Panc1 (cell line): ENCODE data around the gene MED13L. TPM values are rescaled to one million over a fixed set of nuclear protein-coding genes. Genes with fewer than 3 reads are reported as not detected.

Experiments
- ATAC-seq: fragments of 200-7000 bp; cut with Tn5 transposase; 2 replicates; pipeline ENCODE4 v1.9.1; 2020; ENCODE audit warnings: mild to moderate bottlenecking, moderate library complexity
- BruUV-seq: library from RNA; stranded (reverse); fragments of 400-500 nt; replicated peaks from 2 replicates; lab custom pipeline; 2021; lab: Mats Ljungman, UMichigan
- CTCF ChIA-PET: fragments of 300-600 bp; sonication (Branson Sonifier 250); formaldehyde crosslinking; loops from one replicate; lab custom pipeline; 2022; ENCODE audit warnings: antibody characterized with exemption; lab: Charles Lee
- POLR2A ChIA-PET: fragments of 300-600 bp; sonication (Branson Sonifier 250); formaldehyde crosslinking; loops from one replicate; lab custom pipeline; 2022; ENCODE audit warnings: antibody characterized with exemption; lab: Charles Lee
- DNase-seq: peaks from one replicate; pipeline ENCODE4 v3.0.0-alpha.2; 2010; ENCODE audit warnings: low read depth, low spot score
- H3K27ac ChIP-seq: 2 replicates; pipeline ENCODE4 v1.5.1; 2011; ENCODE audit warnings: mild to moderate bottlenecking, low read length, inconsistent platforms
- H3K27me3 ChIP-seq: fragments of 200-500 bp; sonication (Bioruptor generic); 2 replicates; pipeline ENCODE4 v1.6.0; 2014; ENCODE audit warnings: low read length, inconsistent platforms; ENCODE audit not compliant: control insufficient read depth, insufficient read depth
- H3K36me3 ChIP-seq: fragments of 200-500 bp; sonication (Bioruptor generic); 2 replicates; pipeline ENCODE4 v1.5.1; 2014; ENCODE audit warnings: inconsistent platforms, mild to moderate bottlenecking, low read length, moderate library complexity; ENCODE audit not compliant: control insufficient read depth, insufficient read depth
- H3K4me1 ChIP-seq: 2 replicates; pipeline ENCODE4 v1.5.1; 2011; ENCODE audit warnings: inconsistent platforms, mild to moderate bottlenecking, low read length, moderate library complexity; ENCODE audit not compliant: control insufficient read depth, insufficient read depth
- H3K4me3 ChIP-seq, 2 experiments: 2 replicates each; pipeline ENCODE4 v1.5.1; 2011 to 2012; ENCODE audit warnings: low read depth in 2 of 2, low read length in 2 of 2, mild to moderate bottlenecking in 2 of 2, inconsistent platforms in 1 of 2, moderate library complexity in 1 of 2
- H3K9me3 ChIP-seq: fragments of 200-500 bp; sonication (Bioruptor generic); 2 replicates; pipeline ENCODE4 v1.5.1; 2014; ENCODE audit warnings: low read depth, mild to moderate bottlenecking, inconsistent platforms, low read length, moderate library complexity; ENCODE audit not compliant: control insufficient read depth, insufficient read depth
- CTCF ChIP-seq: fragments of 450-650 bp; IDR thresholded peaks from 2 replicates; pipeline ENCODE4 v1.5.1; 2017; ENCODE audit warnings: mild to moderate bottlenecking
- POLR2AphosphoS5 ChIP-seq: IDR thresholded peaks from 2 replicates; pipeline ENCODE4 v1.6.1; 2012; ENCODE audit warnings: mild to moderate bottlenecking, low read depth, low read length, moderate library complexity
- SIN3A ChIP-seq: IDR thresholded peaks from 2 replicates; pipeline ENCODE4 v1.6.1; 2012; ENCODE audit warnings: low read depth, mild to moderate bottlenecking, low read length, moderate library complexity, borderline replicate concordance; ENCODE audit not compliant: insufficient read depth
- TCF7L2 ChIP-seq: IDR thresholded peaks from 2 replicates; pipeline ENCODE4 v1.6.1; 2011; ENCODE audit warnings: mild to moderate bottlenecking, low read depth, low read length, inconsistent platforms
- in situ Hi-C: cut with HindIII; loops from 2 replicates; pipeline ENCODE4 v1.10.0; 2016; ENCODE audit warnings: low sequenced_read_pairs, low pct_unique_long_range_greater_than_20kb
- intact Hi-C: fragments of 100-400 bp; cut with micrococcal nuclease; formaldehyde crosslinking; loops from one replicate; pipeline ENCODE4 v1.10.0; 2022; ENCODE audit not compliant: unreplicated experiment
- total RNA-seq: library from RNA; stranded (reverse); gene quantifications from one replicate; pipeline ENCODE4 v1.2.1, GENCODE V29; 2021; ENCODE audit not compliant: unreplicated experiment
- TF ChIP-seq, protein P1 (sequence below), 2 experiments: IDR thresholded peaks; 2 replicates each; pipeline ENCODE4 v1.6.1; 2011 to 2012; ENCODE audit warnings: low read depth in 2 of 2, control low read depth in 1 of 2, low read length in 1 of 2, mild to moderate bottlenecking in 1 of 2, moderate library complexity in 1 of 2; ENCODE audit not compliant: insufficient read depth in 1 of 2

The MED13L gene
- total RNA-seq, 1 experiment from 2014 or later: 170 TPM

DNA sequence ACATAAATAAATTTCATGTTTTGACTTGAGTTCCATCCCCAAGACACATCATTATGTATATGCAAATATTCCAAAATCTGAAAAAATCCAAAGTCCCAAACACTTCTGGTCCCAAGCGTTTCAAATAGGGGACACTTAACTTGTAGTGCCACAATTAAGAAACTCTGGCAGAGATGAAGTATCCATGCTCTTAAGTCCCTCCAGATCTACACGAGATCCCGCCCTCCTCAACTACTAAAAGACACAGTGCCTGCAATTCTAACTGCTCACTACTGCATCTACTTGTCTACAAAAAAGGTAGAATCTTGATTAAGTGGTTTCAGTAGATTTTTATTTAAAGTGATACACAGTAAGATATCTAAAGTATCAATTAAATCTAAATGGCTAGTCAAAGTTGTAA is 97.0 kb downstream of the MED13L start:
- Histone ChIP-seq H3K27ac (no peak overlapping the region), H3K4me3 (no peak overlapping the region), H3K27me3 (no peaks in the 10 kb centered on the region), H3K36me3 (no peaks in the 10 kb centered on the region), H3K4me1 (peaks cover 28% of the 10 kb centered on the region), H3K9me3 (no peaks in the 10 kb centered on the region)
- ChIA-PET CTCF (no interaction called here), POLR2A (interaction anchor here (0.8 kb wide), 1 partner anchor 142 kb away, joined by 6 read pairs; no protein-coding TSS in a partner anchor)
- DNase-seq (no peak), ATAC-seq (no peak)
- intact Hi-C loops (no loop called here), in situ Hi-C loops (no loop called here)
- TF ChIP-seq TCF7L2 (no peak), SIN3A (no peak), POLR2AphosphoS5 (no peak), CTCF (no peak)
- TF ChIP-seq, protein P1, sequence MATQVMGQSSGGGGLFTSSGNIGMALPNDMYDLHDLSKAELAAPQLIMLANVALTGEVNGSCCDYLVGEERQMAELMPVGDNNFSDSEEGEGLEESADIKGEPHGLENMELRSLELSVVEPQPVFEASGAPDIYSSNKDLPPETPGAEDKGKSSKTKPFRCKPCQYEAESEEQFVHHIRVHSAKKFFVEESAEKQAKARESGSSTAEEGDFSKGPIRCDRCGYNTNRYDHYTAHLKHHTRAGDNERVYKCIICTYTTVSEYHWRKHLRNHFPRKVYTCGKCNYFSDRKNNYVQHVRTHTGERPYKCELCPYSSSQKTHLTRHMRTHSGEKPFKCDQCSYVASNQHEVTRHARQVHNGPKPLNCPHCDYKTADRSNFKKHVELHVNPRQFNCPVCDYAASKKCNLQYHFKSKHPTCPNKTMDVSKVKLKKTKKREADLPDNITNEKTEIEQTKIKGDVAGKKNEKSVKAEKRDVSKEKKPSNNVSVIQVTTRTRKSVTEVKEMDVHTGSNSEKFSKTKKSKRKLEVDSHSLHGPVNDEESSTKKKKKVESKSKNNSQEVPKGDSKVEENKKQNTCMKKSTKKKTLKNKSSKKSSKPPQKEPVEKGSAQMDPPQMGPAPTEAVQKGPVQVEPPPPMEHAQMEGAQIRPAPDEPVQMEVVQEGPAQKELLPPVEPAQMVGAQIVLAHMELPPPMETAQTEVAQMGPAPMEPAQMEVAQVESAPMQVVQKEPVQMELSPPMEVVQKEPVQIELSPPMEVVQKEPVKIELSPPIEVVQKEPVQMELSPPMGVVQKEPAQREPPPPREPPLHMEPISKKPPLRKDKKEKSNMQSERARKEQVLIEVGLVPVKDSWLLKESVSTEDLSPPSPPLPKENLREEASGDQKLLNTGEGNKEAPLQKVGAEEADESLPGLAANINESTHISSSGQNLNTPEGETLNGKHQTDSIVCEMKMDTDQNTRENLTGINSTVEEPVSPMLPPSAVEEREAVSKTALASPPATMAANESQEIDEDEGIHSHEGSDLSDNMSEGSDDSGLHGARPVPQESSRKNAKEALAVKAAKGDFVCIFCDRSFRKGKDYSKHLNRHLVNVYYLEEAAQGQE (IDR thresholded peaks at IDR 0.05; ENCODE audit: insufficient read depth in 1 of 2, low read depth in 2 of 2, low read length in 1 of 2): no peak
- BruUV-seq: no TSS peak

GRCh38 chr12:116179384-116179783 is 98.1 kb downstream of the MED13L start:
- intact Hi-C loops (no loop called here), in situ Hi-C loops (no loop called here)
- DNase-seq (no peak), ATAC-seq (no peak)
- peaks cover 27% of the 10 kb centered on the region for H3K4me1 ChIP-seq
- H3K27me3 ChIP-seq: no peaks in the 10 kb centered on the region
- H3K27ac ChIP-seq: no peak overlapping the region
- BruUV-seq: no TSS peak
- no peak overlapping the region for H3K4me3 ChIP-seq
- no peak for TF ChIP-seq CTCF
- CTCF ChIA-PET: interaction anchor here (0.6 kb wide), 1 partner anchor 57 kb away, joined by 4 read pairs; no protein-coding TSS in a partner anchor
- no peaks in the 10 kb centered on the region for H3K9me3 ChIP-seq
- H3K36me3 ChIP-seq: no peaks in the 10 kb centered on the region
- POLR2A ChIA-PET: no interaction called here
